Measurements from ENCODE around the gene ABI3BP.

Gene ABI3BP

GRCh38 chr3:100715176-100715575 is 278.0 kb downstream of the ABI3BP start:
- DNase-seq: no peak

GRCh38 chr3:100710261-100710968 is 282.8 kb downstream of the ABI3BP start:
- peak; percentile 18 for DNase-seq

GRCh38 chr3:100709842-100710260 is 283.4 kb downstream of the ABI3BP start:
- peak; percentile 73 for DNase-seq

- peak; percentile 99 for DNase-seq
Observed at GRCh38 chr3:100708989-100709841, 284.0 kb downstream of the ABI3BP start, which contains the start of gene TFG. Gene TFG (plus strand): TSS chr3:100709494. CDS start chr3:100713686, 4,192 bp downstream.

GRCh38 chr3:100708644-100708988 is 284.6 kb downstream of the ABI3BP start:
- no peak for DNase-seq

GRCh38 chr3:100706365-100706764 is 286.9 kb downstream of the ABI3BP start:
- no peak for DNase-seq

GRCh38 chr3:100703865-100704264 is 289.4 kb downstream of the ABI3BP start:
- no peak for DNase-seq

GRCh38 chr3:100702980-100703345 is 290.3 kb downstream of the ABI3BP start:
- DNase-seq: no peak

- DNase-seq: no peak
Observed at GRCh38 chr3:100702082-100702979, 290.9 kb downstream of the ABI3BP start.

GRCh38 chr3:100700708-100701107 is 292.5 kb downstream of the ABI3BP start:
- DNase-seq: no peak

Data from NCI-H2171 treated with DMSO at 0.1 percent for 48 hours (cell line).